ENCODE results near the gene ATG7.
"Not testable (repeated sequence)": the region's sequence is repeated elsewhere in the genome, so short reads cannot be mapped to it uniquely, and the experiment has no call there.

DNA sequence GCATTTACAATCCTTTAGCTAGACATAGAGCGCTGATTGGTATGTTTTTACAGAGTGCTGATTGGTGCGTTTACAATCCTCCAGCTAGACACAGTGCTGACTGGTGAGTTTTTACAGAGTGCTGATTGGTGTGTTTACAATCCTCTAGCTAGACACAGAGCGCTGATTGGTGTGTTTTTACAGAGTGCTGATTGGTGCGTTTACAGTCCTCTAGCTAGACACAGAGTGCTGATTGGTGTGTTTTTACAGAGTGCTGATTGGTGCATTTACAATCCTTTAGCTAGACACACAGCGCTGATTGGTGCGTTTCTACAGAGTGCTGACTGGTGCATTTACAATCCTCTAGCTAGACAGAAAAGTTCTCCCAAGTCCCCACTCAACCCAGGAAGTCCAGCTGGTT lies 76.7 kb downstream of the ATG7 start:
- TF ChIP-seq, protein P1, sequence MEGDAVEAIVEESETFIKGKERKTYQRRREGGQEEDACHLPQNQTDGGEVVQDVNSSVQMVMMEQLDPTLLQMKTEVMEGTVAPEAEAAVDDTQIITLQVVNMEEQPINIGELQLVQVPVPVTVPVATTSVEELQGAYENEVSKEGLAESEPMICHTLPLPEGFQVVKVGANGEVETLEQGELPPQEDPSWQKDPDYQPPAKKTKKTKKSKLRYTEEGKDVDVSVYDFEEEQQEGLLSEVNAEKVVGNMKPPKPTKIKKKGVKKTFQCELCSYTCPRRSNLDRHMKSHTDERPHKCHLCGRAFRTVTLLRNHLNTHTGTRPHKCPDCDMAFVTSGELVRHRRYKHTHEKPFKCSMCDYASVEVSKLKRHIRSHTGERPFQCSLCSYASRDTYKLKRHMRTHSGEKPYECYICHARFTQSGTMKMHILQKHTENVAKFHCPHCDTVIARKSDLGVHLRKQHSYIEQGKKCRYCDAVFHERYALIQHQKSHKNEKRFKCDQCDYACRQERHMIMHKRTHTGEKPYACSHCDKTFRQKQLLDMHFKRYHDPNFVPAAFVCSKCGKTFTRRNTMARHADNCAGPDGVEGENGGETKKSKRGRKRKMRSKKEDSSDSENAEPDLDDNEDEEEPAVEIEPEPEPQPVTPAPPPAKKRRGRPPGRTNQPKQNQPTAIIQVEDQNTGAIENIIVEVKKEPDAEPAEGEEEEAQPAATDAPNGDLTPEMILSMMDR (IDR thresholded peaks at IDR 0.05): not testable (repeated sequence)
- not testable (repeated sequence) for TF ChIP-seq POLR2AphosphoS5 (IDR thresholded peaks at IDR 0.05; ENCODE audit: low read depth, low read length); SIN3A (IDR thresholded peaks at IDR 0.05; ENCODE audit: borderline replicate concordance, insufficient read depth, low read depth, low read length)
